ENCODE data around the gene CDH10. TPM values are rescaled to one million over a fixed set of nuclear protein-coding genes. Genes with fewer than 3 reads are reported as not detected.

The CDH10 gene
- total RNA-seq, 1 donor from 2014 or later: 0.38 TPM

- no peak for TF ChIP-seq CTCF (IDR thresholded peaks at IDR 0.05; ENCODE audit: insufficient read depth, low read length, poor library complexity, severe bottlenecking)
- no peak for DNase-seq (ENCODE audit: low read depth)
- Histone ChIP-seq H3K27me3 (ENCODE audit: control insufficient read depth, insufficient read depth, low read length) (no peaks in the 10 kb centered on the region), H3K36me3 (ENCODE audit: control insufficient read depth, insufficient read depth, low read length) (no peaks in the 10 kb centered on the region), H3K4me3 (ENCODE audit: low read depth, low read length) (no peak overlapping the region)
Observed at GRCh38 chr5:24602188-24602587, 42.6 kb downstream of the CDH10 start.

- no peak for TF ChIP-seq CTCF (IDR thresholded peaks at IDR 0.05; ENCODE audit: insufficient read depth, low read length, poor library complexity, severe bottlenecking)
- Histone ChIP-seq H3K36me3 (ENCODE audit: control insufficient read depth, insufficient read depth, low read length) (no peaks in the 10 kb centered on the region), H3K27me3 (ENCODE audit: control insufficient read depth, insufficient read depth, low read length) (no peaks in the 10 kb centered on the region), H3K4me3 (ENCODE audit: low read depth, low read length) (no peak overlapping the region)
- DNase-seq (ENCODE audit: low read depth): no peak
Observed at GRCh38 chr5:24598956-24599355, 45.8 kb downstream of the CDH10 start.

- TF ChIP-seq CTCF (IDR thresholded peaks at IDR 0.05; ENCODE audit: insufficient read depth, low read length, poor library complexity, severe bottlenecking): no peak
- DNase-seq (ENCODE audit: low read depth): no peak
Observed at GRCh38 chr5:24595329-24595728, 49.4 kb downstream of the CDH10 start.

GRCh38 chr5:24591426-24591825 lies 53.4 kb downstream of the CDH10 start:
- TF ChIP-seq CTCF (IDR thresholded peaks at IDR 0.05; ENCODE audit: insufficient read depth, low read length, poor library complexity, severe bottlenecking): no peak
- Histone ChIP-seq H3K4me3 (ENCODE audit: low read depth, low read length) (no peak overlapping the region), H3K27me3 (ENCODE audit: control insufficient read depth, insufficient read depth, low read length) (no peaks in the 10 kb centered on the region), H3K36me3 (ENCODE audit: control insufficient read depth, insufficient read depth, low read length) (no peaks in the 10 kb centered on the region)
- DNase-seq (ENCODE audit: low read depth): no peak

More at GRCh38 chr5:24595329-24595728, 49.4 kb downstream of the CDH10 start:
- Histone ChIP-seq H3K27me3 (ENCODE audit: control insufficient read depth, insufficient read depth, low read length) (no peaks in the 10 kb centered on the region), H3K4me3 (ENCODE audit: low read depth, low read length) (no peak overlapping the region), H3K36me3 (ENCODE audit: control insufficient read depth, insufficient read depth, low read length) (no peaks in the 10 kb centered on the region)

GRCh38 chr5:24589566-24589965 lies 55.2 kb downstream of the CDH10 start:
- no peaks in the 10 kb centered on the region for H3K27me3 ChIP-seq (ENCODE audit: control insufficient read depth, insufficient read depth, low read length)
- no peaks in the 10 kb centered on the region for H3K36me3 ChIP-seq (ENCODE audit: control insufficient read depth, insufficient read depth, low read length)
- DNase-seq (ENCODE audit: low read depth): no peak
- no peak for TF ChIP-seq CTCF (IDR thresholded peaks at IDR 0.05; ENCODE audit: insufficient read depth, low read length, poor library complexity, severe bottlenecking)
- H3K4me3 ChIP-seq (ENCODE audit: low read depth, low read length): no peak overlapping the region

- Histone ChIP-seq H3K27me3 (ENCODE audit: control insufficient read depth, insufficient read depth, low read length) (no peaks in the 10 kb centered on the region), H3K4me3 (ENCODE audit: low read depth, low read length) (no peak overlapping the region), H3K36me3 (ENCODE audit: control insufficient read depth, insufficient read depth, low read length) (no peaks in the 10 kb centered on the region)
- TF ChIP-seq CTCF (IDR thresholded peaks at IDR 0.05; ENCODE audit: insufficient read depth, low read length, poor library complexity, severe bottlenecking): no peak
- DNase-seq (ENCODE audit: low read depth): no peak
Observed at GRCh38 chr5:24585751-24586150, 59.0 kb downstream of the CDH10 start.
